Keratinocyte (primary cell): ENCODE results near the gene LONP1. TPM values are rescaled to one million over a fixed set of nuclear protein-coding genes. Genes with fewer than 3 reads are reported as not detected.

Experiments used
- DNase-seq: peaks from one replicate; pipeline ENCODE4 v3.0.0-alpha.2; 2011; ENCODE audit warnings: low read depth, missing footprints, low spot score
- FAIRE-seq: peaks from 2 replicates; lab custom pipeline; 2011; peaks lifted over from hg19 to GRCh38; lab: Jason Lieb, UNC
- H2AFZ ChIP-seq: 2 replicates; pipeline ENCODE4 v1.6.0; 2012; ENCODE audit warnings: low read length, control low read depth, inconsistent platforms; ENCODE audit not compliant: control insufficient read depth
- H3K27ac ChIP-seq: 2 replicates; pipeline ENCODE4 v1.5.1; 2011; ENCODE audit warnings: low read length; ENCODE audit not compliant: control insufficient read depth, insufficient read depth
- H3K27me3 ChIP-seq: 3 replicates; pipeline ENCODE4 v1.6.0; 2011; ENCODE audit warnings: low read length; ENCODE audit not compliant: control insufficient read depth, insufficient read depth; ENCODE audit errors: extremely low read depth
- H3K36me3 ChIP-seq, 2 experiments: 2 replicates in 1 of 2; 3 replicates in 1 of 2; pipeline ENCODE4 v1.5.1; 2011; ENCODE audit warnings: low read length in 2 of 2, mild to moderate bottlenecking in 1 of 2; ENCODE audit not compliant: control insufficient read depth in 2 of 2, insufficient read depth in 2 of 2; ENCODE audit errors: extremely low read depth in 1 of 2
- H3K4me1 ChIP-seq: 3 replicates; pipeline ENCODE4 v1.5.1; 2011; ENCODE audit warnings: low read length; ENCODE audit not compliant: control insufficient read depth, insufficient read depth; ENCODE audit errors: extremely low read depth
- H3K4me2 ChIP-seq: 3 replicates; pipeline ENCODE4 v1.6.0; 2011; ENCODE audit warnings: low read depth, low read length; ENCODE audit not compliant: control insufficient read depth, insufficient read depth; ENCODE audit errors: extremely low read depth
- H3K4me3 ChIP-seq, 3 experiments: fragments of 200-600 bp in 1 of 3; sonication (generic) in 1 of 3; 2 replicates in 2 of 3; 3 replicates in 1 of 3; pipeline ENCODE4 v1.5.1; 2011 to 2016; ENCODE audit warnings: low read length in 3 of 3, mild to moderate bottlenecking in 3 of 3, control low read depth in 2 of 3, inconsistent platforms in 1 of 3, low read depth in 1 of 3, mixed read lengths in 1 of 3, mixed run types in 1 of 3, moderate library complexity in 1 of 3; ENCODE audit not compliant: control insufficient read depth in 2 of 3, insufficient read depth in 2 of 3; ENCODE audit errors: extremely low read depth in 1 of 3
- H3K79me2 ChIP-seq: 2 replicates; pipeline ENCODE4 v1.6.0; 2012; ENCODE audit warnings: low read length; ENCODE audit not compliant: control insufficient read depth, insufficient read depth
- H3K9ac ChIP-seq: 3 replicates; pipeline ENCODE4 v1.6.0; 2011; ENCODE audit warnings: low read length; ENCODE audit not compliant: control insufficient read depth, insufficient read depth; ENCODE audit errors: extremely low read depth
- H3K9me1 ChIP-seq: 3 replicates; pipeline ENCODE4 v1.6.0; 2011; ENCODE audit warnings: low read length; ENCODE audit not compliant: control insufficient read depth, insufficient read depth; ENCODE audit errors: extremely low read depth
- H3K9me3 ChIP-seq: 2 replicates; pipeline ENCODE4 v1.5.1; 2012; ENCODE audit warnings: low read depth, low read length; ENCODE audit not compliant: control insufficient read depth
- H4K20me1 ChIP-seq: 3 replicates; pipeline ENCODE4 v1.6.0; 2011; ENCODE audit warnings: low read length; ENCODE audit not compliant: control insufficient read depth, insufficient read depth; ENCODE audit errors: extremely low read depth
- EZH2 ChIP-seq: IDR thresholded peaks from one replicate; pipeline ENCODE4 v1.6.1; 2012; ENCODE audit warnings: inconsistent platforms, mild to moderate bottlenecking, low read length, moderate library complexity
- dilution Hi-C: fragments of 300-500 bp; cut with MboI; formaldehyde crosslinking; loops from one replicate; pipeline ENCODE4 v1.7.0; 2020; ENCODE audit warnings: low sequenced_read_pairs; ENCODE audit not compliant: extremely low pct_ligation_motif_present
- polyA plus RNA-seq, 5 experiments: library from polyadenylated mRNA; depleted of rRNA in 3 of 5; stranded (reverse) in 3 of 5; stranded (forward) in 1 of 5; unstranded in 1 of 5; fragments of >200 nt; gene quantifications; 1 replicate in 1 of 5; 2 replicates in 3 of 5; 3 replicates in 1 of 5; pipeline versions ENCODE4 v1.2.1 to v1.2.3, GENCODE V29; 2011 to 2012; ENCODE audit warnings: missing spikeins in 2 of 5, low read depth in 1 of 5, low replicate concordance in 1 of 5
- TF ChIP-seq, protein P1 (sequence below), 3 experiments: IDR thresholded peaks in 1 of 3; conservative IDR thresholded peaks in 1 of 3; optimal IDR thresholded peaks in 1 of 3; 2 replicates in 2 of 3; 3 replicates in 1 of 3; pipeline versions ENCODE3 to v1.5.1; 2011; ENCODE audit warnings: low read length in 3 of 3, mild to moderate bottlenecking in 3 of 3, moderate library complexity in 2 of 3, control low read depth in 1 of 3, inconsistent platforms in 1 of 3; ENCODE audit not compliant: insufficient read depth in 2 of 3; ENCODE audit errors: extremely low read depth in 1 of 3

LONP1 gene
- polyA plus RNA-seq, 1 donor (not counting 4 experiments of a cell fraction or from before 2014, with no cell fraction given), result 24.2 TPM

DNA sequence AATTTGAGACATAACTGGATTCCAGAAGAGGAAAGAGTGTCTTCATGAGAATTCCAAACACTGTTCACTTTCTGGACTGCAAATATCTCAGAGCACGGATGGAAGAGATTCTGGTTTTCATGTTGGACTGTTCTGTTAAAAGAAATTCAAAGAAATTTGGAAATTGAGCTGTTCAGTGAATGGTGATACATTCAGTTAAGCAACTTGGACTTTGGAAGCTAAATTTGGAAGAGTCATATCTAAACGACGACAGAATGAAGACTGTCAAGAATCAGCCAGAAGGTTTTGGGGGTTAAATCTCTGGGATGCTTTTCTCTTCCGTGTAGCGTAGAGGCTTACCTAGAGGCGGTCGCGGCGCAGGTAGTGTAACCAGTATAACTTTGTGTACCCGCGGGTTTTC is 71.5 kb downstream of the LONP1 start:
- no peaks in the 10 kb centered on the region for H3K9me3 ChIP-seq
- H3K4me1 ChIP-seq, result no peaks in the 10 kb centered on the region
- H3K27me3 ChIP-seq, result no peaks in the 10 kb centered on the region
- peaks cover 42% of the 10 kb centered on the region for H3K79me2 ChIP-seq
- peak; percentile 89 for FAIRE-seq
- no peak overlapping the region for H3K4me3 ChIP-seq
- dilution Hi-C loops, result no loop called here
- no peak overlapping the region for H3K9ac ChIP-seq
- DNase-seq, result no peak
- H3K27ac ChIP-seq, result no peak overlapping the region
- H3K9me1 ChIP-seq, result no peaks in the 10 kb centered on the region
- H2AFZ ChIP-seq, result no peak overlapping the region
- H4K20me1 ChIP-seq, result peaks cover 9% of the 10 kb centered on the region
- peaks cover 43 to 73% of the 10 kb centered on the region in 2 experiments for H3K36me3 ChIP-seq
- TF ChIP-seq EZH2, result no peak
- TF ChIP-seq, protein P1, sequence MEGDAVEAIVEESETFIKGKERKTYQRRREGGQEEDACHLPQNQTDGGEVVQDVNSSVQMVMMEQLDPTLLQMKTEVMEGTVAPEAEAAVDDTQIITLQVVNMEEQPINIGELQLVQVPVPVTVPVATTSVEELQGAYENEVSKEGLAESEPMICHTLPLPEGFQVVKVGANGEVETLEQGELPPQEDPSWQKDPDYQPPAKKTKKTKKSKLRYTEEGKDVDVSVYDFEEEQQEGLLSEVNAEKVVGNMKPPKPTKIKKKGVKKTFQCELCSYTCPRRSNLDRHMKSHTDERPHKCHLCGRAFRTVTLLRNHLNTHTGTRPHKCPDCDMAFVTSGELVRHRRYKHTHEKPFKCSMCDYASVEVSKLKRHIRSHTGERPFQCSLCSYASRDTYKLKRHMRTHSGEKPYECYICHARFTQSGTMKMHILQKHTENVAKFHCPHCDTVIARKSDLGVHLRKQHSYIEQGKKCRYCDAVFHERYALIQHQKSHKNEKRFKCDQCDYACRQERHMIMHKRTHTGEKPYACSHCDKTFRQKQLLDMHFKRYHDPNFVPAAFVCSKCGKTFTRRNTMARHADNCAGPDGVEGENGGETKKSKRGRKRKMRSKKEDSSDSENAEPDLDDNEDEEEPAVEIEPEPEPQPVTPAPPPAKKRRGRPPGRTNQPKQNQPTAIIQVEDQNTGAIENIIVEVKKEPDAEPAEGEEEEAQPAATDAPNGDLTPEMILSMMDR (optimal IDR thresholded peaks at IDR 0.05 in 1 of 3, IDR thresholded peaks at IDR 0.05 in 1 of 3, conservative IDR thresholded peaks at IDR 0.05 in 1 of 3; ENCODE audit: extremely low read depth in 1 of 3, insufficient read depth in 2 of 3, low read length in 3 of 3), result no peak
- no peak overlapping the region for H3K4me2 ChIP-seq

DNA sequence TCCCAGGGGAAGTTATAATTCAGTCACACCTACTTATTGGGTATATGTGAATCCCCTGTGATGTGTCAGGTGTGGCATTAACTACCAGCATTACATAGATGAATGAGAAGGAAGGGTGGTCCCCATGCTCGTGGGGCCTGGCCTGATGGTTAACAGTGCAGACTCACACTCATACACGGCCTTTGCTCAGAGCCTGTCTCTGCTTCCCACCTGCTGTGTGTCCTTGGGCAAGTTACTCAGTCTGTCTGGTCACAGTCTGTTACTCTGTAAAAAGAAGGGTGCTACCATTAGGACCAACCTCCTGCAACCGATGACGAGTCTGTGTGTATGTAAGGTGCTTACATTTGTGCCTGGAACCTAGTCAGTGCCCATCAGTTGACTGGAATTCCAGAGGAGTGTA is 73.2 kb downstream of the LONP1 start:
- peaks cover 12% of the 10 kb centered on the region for H4K20me1 ChIP-seq
- no peaks in the 10 kb centered on the region for H3K27me3 ChIP-seq
- peaks cover 59% of the 10 kb centered on the region for H3K79me2 ChIP-seq
- no peaks in the 10 kb centered on the region for H3K9me3 ChIP-seq
- no peak overlapping the region for H2AFZ ChIP-seq
- H3K4me1 ChIP-seq, result peaks cover 1% of the 10 kb centered on the region
- dilution Hi-C loops, result no loop called here
- DNase-seq, result no peak
- H3K9me1 ChIP-seq, result no peaks in the 10 kb centered on the region
- no peak overlapping the region for H3K4me3 ChIP-seq
- H3K9ac ChIP-seq, result no peak overlapping the region
- no peak overlapping the region for H3K27ac ChIP-seq
- H3K36me3 ChIP-seq, result peaks cover 38 to 70% of the 10 kb centered on the region in 2 experiments
- no peak overlapping the region for H3K4me2 ChIP-seq
- FAIRE-seq, result no peak
- TF ChIP-seq, protein P1 (optimal IDR thresholded peaks at IDR 0.05 in 1 of 3, IDR thresholded peaks at IDR 0.05 in 1 of 3, conservative IDR thresholded peaks at IDR 0.05 in 1 of 3; ENCODE audit: extremely low read depth in 1 of 3, insufficient read depth in 2 of 3, low read length in 3 of 3), result no peak
- no peak for TF ChIP-seq EZH2
